ENCODE results near the gene BMPR1A. TPM values are rescaled to one million over a fixed set of nuclear protein-coding genes. Genes with fewer than 3 reads are reported as not detected.
A peak's percentile ranks its signal among the peaks of the same experiment; 100 is the strongest.

The BMPR1A gene
- total RNA-seq, 2 experiments from 2014 or later: 0.47 to 1.1 TPM

DNA sequence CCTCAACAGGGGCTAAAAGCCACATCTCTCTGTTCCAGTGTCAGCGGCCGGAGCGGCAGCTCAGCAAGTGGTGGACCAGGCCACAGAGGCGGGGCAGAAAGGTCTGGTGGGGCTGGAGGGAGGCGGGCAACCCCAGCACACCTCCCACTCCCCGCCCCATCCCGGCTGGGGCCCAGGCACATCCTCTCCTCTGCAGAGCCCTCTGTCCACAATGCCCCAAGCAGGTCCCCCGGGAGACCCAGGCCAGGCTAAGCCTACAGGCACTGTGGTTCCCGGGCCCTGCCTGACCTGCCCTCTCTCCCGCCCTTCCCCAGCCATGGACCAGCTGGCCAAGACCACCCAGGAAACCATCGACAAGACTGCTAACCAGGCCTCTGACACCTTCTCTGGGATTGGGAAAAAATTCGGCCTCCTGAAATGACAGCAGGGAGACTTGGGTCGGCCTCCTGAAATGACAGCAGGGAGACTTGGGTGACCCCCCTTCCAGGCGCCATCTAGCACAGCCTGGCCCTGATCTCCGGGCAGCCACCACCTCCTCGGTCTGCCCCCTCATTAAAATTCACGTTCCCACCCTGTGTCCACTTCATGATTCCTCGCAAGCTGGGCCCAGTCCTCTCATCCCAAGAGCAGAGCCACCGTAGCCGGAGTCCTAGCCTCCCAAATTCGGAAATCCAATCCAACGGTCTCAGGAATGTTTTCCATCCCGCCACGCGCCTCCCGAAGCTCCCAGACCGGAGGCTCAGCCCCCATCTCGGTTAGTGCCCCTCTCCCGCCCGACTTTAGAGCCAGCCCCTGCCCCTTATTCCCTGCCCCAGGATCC, 214.0 kb downstream of the BMPR1A start:
- DNase-seq (ENCODE audit: low spot score): no peak
- no TSS peak for BruUV-seq (replicated peaks)
- POLR2A ChIA-PET: no interaction called here
- H3K4me2 ChIP-seq (ENCODE audit: low read length): peak overlapping the region; percentile 47; the same call in 1 of the 2 replicates
- H3K27ac ChIP-seq (ENCODE audit: low read depth, low read length, poor library complexity, severe bottlenecking): no peak overlapping the region
- H3K4me3 ChIP-seq (ENCODE audit: low read depth, low read length, poor library complexity, severe bottlenecking): no peak overlapping the region
- intact Hi-C loops (cut with micrococcal nuclease; ENCODE audit: unreplicated experiment): no loop called here
- H2AFZ ChIP-seq (ENCODE audit: low read length): no peak overlapping the region
- H3K4me1 ChIP-seq (ENCODE audit: insufficient read depth, low read length, poor library complexity, severe bottlenecking): no peaks in the 10 kb centered on the region
- H3K9me2 ChIP-seq (ENCODE audit: insufficient read depth, low read length): no peaks in the 10 kb centered on the region
- CTCF ChIA-PET (ENCODE audit: unreplicated experiment): no interaction called here
- no peaks in the 10 kb centered on the region for H3K36me3 ChIP-seq (ENCODE audit: insufficient read depth, low read length)
- H3K9me3 ChIP-seq (ENCODE audit: low read length): no peaks in the 10 kb centered on the region
- TF ChIP-seq, protein P1, sequence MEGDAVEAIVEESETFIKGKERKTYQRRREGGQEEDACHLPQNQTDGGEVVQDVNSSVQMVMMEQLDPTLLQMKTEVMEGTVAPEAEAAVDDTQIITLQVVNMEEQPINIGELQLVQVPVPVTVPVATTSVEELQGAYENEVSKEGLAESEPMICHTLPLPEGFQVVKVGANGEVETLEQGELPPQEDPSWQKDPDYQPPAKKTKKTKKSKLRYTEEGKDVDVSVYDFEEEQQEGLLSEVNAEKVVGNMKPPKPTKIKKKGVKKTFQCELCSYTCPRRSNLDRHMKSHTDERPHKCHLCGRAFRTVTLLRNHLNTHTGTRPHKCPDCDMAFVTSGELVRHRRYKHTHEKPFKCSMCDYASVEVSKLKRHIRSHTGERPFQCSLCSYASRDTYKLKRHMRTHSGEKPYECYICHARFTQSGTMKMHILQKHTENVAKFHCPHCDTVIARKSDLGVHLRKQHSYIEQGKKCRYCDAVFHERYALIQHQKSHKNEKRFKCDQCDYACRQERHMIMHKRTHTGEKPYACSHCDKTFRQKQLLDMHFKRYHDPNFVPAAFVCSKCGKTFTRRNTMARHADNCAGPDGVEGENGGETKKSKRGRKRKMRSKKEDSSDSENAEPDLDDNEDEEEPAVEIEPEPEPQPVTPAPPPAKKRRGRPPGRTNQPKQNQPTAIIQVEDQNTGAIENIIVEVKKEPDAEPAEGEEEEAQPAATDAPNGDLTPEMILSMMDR (conservative IDR thresholded peaks at IDR 0.05; ENCODE audit: low read length): no peak
- no peaks in the 10 kb centered on the region for H4K20me1 ChIP-seq (ENCODE audit: insufficient read depth, low read length)
- no peaks in the 10 kb centered on the region for H3K79me2 ChIP-seq (ENCODE audit: insufficient read depth, low read depth, low read length)

DNA sequence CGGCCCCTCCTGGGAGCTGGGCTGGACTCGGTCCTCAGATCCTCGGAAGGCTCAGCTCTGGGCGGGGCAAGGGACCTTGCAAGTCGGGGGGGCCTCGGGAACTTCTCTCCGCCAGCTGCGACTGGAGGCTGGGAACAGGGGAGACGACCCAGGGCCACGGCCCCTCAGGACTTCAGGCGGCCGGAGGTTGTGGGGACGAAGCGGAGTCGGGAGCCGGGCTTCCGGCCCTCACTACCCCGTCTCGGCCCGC, 214.5 kb downstream of the BMPR1A start:
- Histone ChIP-seq H3K9me2 (ENCODE audit: insufficient read depth, low read length) (no peaks in the 10 kb centered on the region), H3K4me1 (ENCODE audit: insufficient read depth, low read length, poor library complexity, severe bottlenecking) (no peaks in the 10 kb centered on the region), H3K4me2 (ENCODE audit: low read length) (peak overlapping the region; percentile 47; the same call in 1 of the 2 replicates), H3K27ac (ENCODE audit: low read depth, low read length, poor library complexity, severe bottlenecking) (no peak overlapping the region), H3K79me2 (ENCODE audit: insufficient read depth, low read depth, low read length) (no peaks in the 10 kb centered on the region), H4K20me1 (ENCODE audit: insufficient read depth, low read length) (no peaks in the 10 kb centered on the region), H3K36me3 (ENCODE audit: insufficient read depth, low read length) (no peaks in the 10 kb centered on the region), H2AFZ (ENCODE audit: low read length) (no peak overlapping the region), H3K9me3 (ENCODE audit: low read length) (no peaks in the 10 kb centered on the region), H3K4me3 (ENCODE audit: low read depth, low read length, poor library complexity, severe bottlenecking) (no peak overlapping the region)
- ChIA-PET CTCF (ENCODE audit: unreplicated experiment) (no interaction called here), POLR2A (no interaction called here)
- no TSS peak for BruUV-seq (replicated peaks)
- no peak for DNase-seq (ENCODE audit: low spot score)
- TF ChIP-seq, protein P1 (conservative IDR thresholded peaks at IDR 0.05; ENCODE audit: low read length): no peak
- TF ChIP-seq EZH2phosphoT487 (IDR thresholded peaks at IDR 0.05; ENCODE audit: borderline replicate concordance, low read depth, low read length): no peak
- intact Hi-C loops (cut with micrococcal nuclease; ENCODE audit: unreplicated experiment): no loop called here

DNA sequence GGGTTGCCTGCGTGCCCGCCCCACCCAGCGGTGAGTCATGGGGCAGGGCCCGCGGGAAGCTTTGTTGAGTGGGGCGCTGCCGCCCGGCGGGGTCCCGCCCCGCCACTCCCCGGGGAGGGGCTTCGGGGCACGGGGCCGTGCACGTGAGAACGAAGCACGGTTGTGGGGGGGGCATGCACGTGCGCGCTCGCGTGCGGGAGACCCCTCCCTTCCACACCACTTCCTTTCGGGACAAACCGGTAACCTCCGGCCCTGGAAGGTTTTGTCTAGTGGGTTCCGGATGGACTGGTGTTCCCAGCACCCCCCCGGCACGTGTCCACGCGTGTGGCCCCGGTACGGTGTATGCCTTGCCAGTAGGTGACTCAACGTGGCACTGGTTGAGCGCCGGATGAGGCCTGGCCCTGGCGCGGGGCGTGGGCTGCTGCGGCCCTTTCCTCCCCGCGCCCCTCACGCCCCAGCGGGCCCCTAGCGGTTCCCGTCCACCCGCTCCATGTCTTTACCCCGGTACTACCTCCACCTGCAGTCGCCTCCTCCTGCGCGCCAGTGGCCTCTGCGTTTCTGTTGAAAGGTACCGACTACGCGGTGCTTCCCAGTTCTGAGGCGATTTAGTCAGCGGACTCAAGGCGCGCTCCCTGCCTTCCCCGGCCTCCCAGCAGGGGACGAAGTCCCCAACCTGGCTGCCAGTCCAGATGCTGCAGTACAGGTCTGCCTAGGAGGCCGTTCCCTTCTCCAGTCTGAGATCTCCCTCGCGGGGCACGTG, 215.0 kb downstream of the BMPR1A start:
- no TSS peak for BruUV-seq (replicated peaks)
- ChIA-PET POLR2A (no interaction called here), CTCF (ENCODE audit: unreplicated experiment) (no interaction called here)
- Histone ChIP-seq H3K79me2 (ENCODE audit: insufficient read depth, low read depth, low read length) (no peaks in the 10 kb centered on the region), H3K27ac (ENCODE audit: low read depth, low read length, poor library complexity, severe bottlenecking) (no peak overlapping the region), H3K9me3 (ENCODE audit: low read length) (no peaks in the 10 kb centered on the region), H3K9me2 (ENCODE audit: insufficient read depth, low read length) (no peaks in the 10 kb centered on the region), H3K4me2 (ENCODE audit: low read length) (peak overlapping the region; percentile 47; the same call in 1 of the 2 replicates), H4K20me1 (ENCODE audit: insufficient read depth, low read length) (no peaks in the 10 kb centered on the region), H3K4me3 (ENCODE audit: low read depth, low read length, poor library complexity, severe bottlenecking) (no peak overlapping the region), H2AFZ (ENCODE audit: low read length) (no peak overlapping the region), H3K36me3 (ENCODE audit: insufficient read depth, low read length) (no peaks in the 10 kb centered on the region), H3K4me1 (ENCODE audit: insufficient read depth, low read length, poor library complexity, severe bottlenecking) (no peaks in the 10 kb centered on the region)
- DNase-seq (ENCODE audit: low spot score): no peak
- intact Hi-C loops (cut with micrococcal nuclease; ENCODE audit: unreplicated experiment): no loop called here
- no peak for TF ChIP-seq EZH2phosphoT487 (IDR thresholded peaks at IDR 0.05; ENCODE audit: borderline replicate concordance, low read depth, low read length)
- TF ChIP-seq, protein P1 (conservative IDR thresholded peaks at IDR 0.05; ENCODE audit: low read length): no peak

Data from OCI-LY7 (cell line).